ENCODE results near the gene CD79B.
A peak's percentile ranks its signal among the peaks of the same experiment; 100 is the strongest.

Gene CD79B

GRCh38 chr17:63945784-63946439, 13.8 kb upstream of the CD79B start:
- DNase-seq = no peak
- no peak overlapping the region for H3K27ac ChIP-seq
- H3K27me3 ChIP-seq (replicated peaks) = peaks cover 2% of the 10 kb centered on the region
- TF ChIP-seq CTCF (IDR thresholded peaks at IDR 0.05; ENCODE audit: low read depth, low read length, missing control alignments) = no peak
- in situ Hi-C loops (cut with HindIII; ENCODE audit: low pct_ligation_motif_present, low sequenced_read_pairs) = no loop called here
- no peak overlapping the region for H3K4me3 ChIP-seq (ENCODE audit: low read depth, low read length)
- H3K36me3 ChIP-seq (replicated peaks) = no peaks in the 10 kb centered on the region

GRCh38 chr17:63944736-63945499, 12.8 kb upstream of the CD79B start:
- Histone ChIP-seq H3K27ac (no peak overlapping the region), H3K36me3 (replicated peaks) (no peaks in the 10 kb centered on the region), H3K4me3 (ENCODE audit: low read depth, low read length) (no peak overlapping the region), H3K27me3 (replicated peaks) (peaks cover under 1% of the 10 kb centered on the region)
- no peak for TF ChIP-seq CTCF (IDR thresholded peaks at IDR 0.05; ENCODE audit: low read depth, low read length, missing control alignments)
- in situ Hi-C loops (cut with HindIII; ENCODE audit: low pct_ligation_motif_present, low sequenced_read_pairs) = no loop called here
- DNase-seq = no peak

DNA sequence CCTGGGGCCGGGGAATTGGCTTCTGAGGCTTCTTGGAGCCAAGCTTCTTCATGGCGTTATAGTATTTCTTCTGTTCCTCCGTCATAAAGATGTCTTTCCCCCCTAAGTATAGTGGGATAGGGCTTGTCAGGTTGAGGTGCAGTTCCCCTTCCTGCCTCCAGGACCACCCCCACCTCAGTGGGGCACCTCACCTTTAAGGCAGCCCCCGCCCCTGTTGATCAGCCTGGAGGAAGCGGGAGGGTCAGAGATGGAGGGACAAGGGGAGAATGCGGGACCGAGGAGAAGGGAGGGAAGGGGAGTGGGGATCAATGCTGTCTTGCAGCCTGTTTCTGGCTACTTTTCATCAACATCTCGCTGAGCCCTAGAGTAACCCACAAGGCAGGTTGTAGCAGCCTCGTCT, 11.6 kb upstream of the CD79B start:
- in situ Hi-C loops (cut with HindIII; ENCODE audit: low pct_ligation_motif_present, low sequenced_read_pairs) = no loop called here
- H3K27me3 ChIP-seq (replicated peaks) = no peaks in the 10 kb centered on the region
- no peak for DNase-seq
- H3K4me3 ChIP-seq (ENCODE audit: low read depth, low read length) = no peak overlapping the region
- TF ChIP-seq CTCF (IDR thresholded peaks at IDR 0.05; ENCODE audit: low read depth, low read length, missing control alignments) = peak; percentile 37
- H3K27ac ChIP-seq = no peak overlapping the region
- H3K36me3 ChIP-seq (replicated peaks) = no peaks in the 10 kb centered on the region

- in situ Hi-C loops (cut with HindIII; ENCODE audit: low pct_ligation_motif_present, low sequenced_read_pairs) = no loop called here
- Histone ChIP-seq H3K36me3 (replicated peaks) (no peaks in the 10 kb centered on the region), H3K27ac (no peak overlapping the region), H3K4me3 (ENCODE audit: low read depth, low read length) (no peak overlapping the region), H3K27me3 (replicated peaks) (no peaks in the 10 kb centered on the region)
- no peak for TF ChIP-seq CTCF (IDR thresholded peaks at IDR 0.05; ENCODE audit: low read depth, low read length, missing control alignments)
- no peak for DNase-seq
Observed at GRCh38 chr17:63942309-63942985, 10.3 kb upstream of the CD79B start.

DNA sequence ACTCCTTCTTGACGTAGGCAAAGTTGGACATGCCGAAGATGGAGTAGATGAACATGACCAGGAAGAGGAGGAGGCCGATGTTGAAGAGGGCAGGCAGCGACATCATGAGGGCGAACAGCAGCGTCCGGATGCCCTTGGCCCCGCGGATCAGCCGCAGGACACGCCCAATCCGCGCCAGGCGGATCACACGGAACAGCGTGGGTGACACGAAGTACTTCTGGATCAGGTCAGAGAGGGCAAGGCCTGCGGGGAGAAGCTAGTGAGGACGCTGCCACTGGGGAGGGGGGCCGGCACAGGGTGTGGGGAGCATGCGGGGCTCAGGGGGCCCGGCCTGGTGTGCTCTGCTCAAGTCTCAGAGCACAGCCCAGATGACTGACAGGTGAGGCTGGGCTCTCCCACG, 9.6 kb upstream of the CD79B start:
- no peaks in the 10 kb centered on the region for H3K27me3 ChIP-seq (replicated peaks)
- no peak overlapping the region for H3K27ac ChIP-seq
- no peak overlapping the region for H3K4me3 ChIP-seq (ENCODE audit: low read depth, low read length)
- no peak for DNase-seq
- no peak for TF ChIP-seq CTCF (IDR thresholded peaks at IDR 0.05; ENCODE audit: low read depth, low read length, missing control alignments)
- no peaks in the 10 kb centered on the region for H3K36me3 ChIP-seq (replicated peaks)
- in situ Hi-C loops (cut with HindIII; ENCODE audit: low pct_ligation_motif_present, low sequenced_read_pairs) = no loop called here

Data from brain microvascular endothelial cell (primary cell).